Heart left ventricle (tissue), 16 donors: ENCODE results near the gene LRRC51. TPM values are rescaled to one million over a fixed set of nuclear protein-coding genes. Genes with fewer than 3 reads are reported as not detected.
A peak's percentile ranks its signal among the peaks of the same experiment; 100 is the strongest.

Experiments used
- ATAC-seq, 4 donors: fragments of 200-7000 bp; cut with Tn5 transposase; one replicate each; pipeline ENCODE4 v1.9.1; 2020 to 2022; ENCODE audit warnings: moderate library complexity in 4 of 4, mild to moderate bottlenecking in 3 of 4, moderate number of reproducible peaks in 1 of 4
- DNase-seq, 5 donors: peaks; one replicate each; pipeline ENCODE4 v3.0.0-alpha.2; 2020
- H3K27ac ChIP-seq, 12 donors: fragments of 200-600 bp; sonication (generic) in 4 of 12; one replicate each; pipeline versions ENCODE4 v1.5.0 to v1.8.0; 2016 to 2022; ENCODE audit warnings: mild to moderate bottlenecking in 2 of 12
- H3K27me3 ChIP-seq, 9 donors: fragments of 200-600 bp; sonication (generic) in 2 of 9; one replicate each; pipeline versions ENCODE4 v1.5.1 to v1.8.0; 2016 to 2022; ENCODE audit warnings: mild to moderate bottlenecking in 3 of 9
- H3K36me3 ChIP-seq, 9 donors: fragments of 200-600 bp; sonication (generic) in 2 of 9; one replicate each; pipeline versions ENCODE4 v1.5.0 to v1.8.0; 2018 to 2022; ENCODE audit warnings: mild to moderate bottlenecking in 2 of 9
- H3K4me1 ChIP-seq, 12 donors: fragments of 200-600 bp; sonication (generic) in 4 of 12; one replicate each; pipeline versions ENCODE4 v1.5.0 to v1.8.0; 2016 to 2022; ENCODE audit warnings: mild to moderate bottlenecking in 3 of 12
- H3K4me3 ChIP-seq, 12 donors: fragments of 200-600 bp; sonication (generic) in 4 of 12; one replicate each; pipeline versions ENCODE4 v1.5.0 to v1.8.0; 2017 to 2022; ENCODE audit warnings: mild to moderate bottlenecking in 9 of 12, moderate library complexity in 4 of 12
- H3K9me3 ChIP-seq, 12 donors: fragments of 200-600 bp; sonication (generic) in 4 of 12; one replicate each; pipeline versions ENCODE4 v1.5.0 to v1.8.0; 2016 to 2022; ENCODE audit warnings: mild to moderate bottlenecking in 1 of 12
- CTCF ChIP-seq, 12 donors: fragments of 200-600 bp; sonication (generic) in 4 of 12; IDR thresholded peaks; one replicate each; pipeline versions ENCODE4 v1.5.0 to v1.8.0; 2018 to 2022; ENCODE audit warnings: antibody characterized with exemption in 12 of 12, mild to moderate bottlenecking in 5 of 12
- POLR2A ChIP-seq, 2 donors: fragments of 450-650 bp; IDR thresholded peaks; one replicate each; pipeline ENCODE4 v1.6.1; 2017; ENCODE audit warnings: antibody characterized with exemption in 2 of 2, mild to moderate bottlenecking in 2 of 2, moderate library complexity in 2 of 2
- WGBS, 4 donors: extraction: QIAGEN DNeasy Blood & Tissue Kit in 2 of 4; methylation state at CpG; one replicate each; pipeline versions ENCODE4 v1.1.5 to v1.1.7; 2013 to 2018; 5-methylcytosine and 5-hydroxymethylcytosine counted together
- intact Hi-C, 10 donors: fragments of 100-400 bp; cut with DNase I; formaldehyde crosslinking; loops; one replicate each; pipeline versions ENCODE4 v1.11.1 to v1.14.2; 2022
- polyA plus RNA-seq, 2 donors: library from polyadenylated mRNA; stranded (reverse); fragments of 200-250 nt; gene quantifications; one replicate each; pipeline ENCODE4 v1.2.3, GENCODE V29; 2013
- total RNA-seq, 9 donors: library from RNA; depleted of rRNA in 2 of 9; stranded (reverse); fragments of >200 nt in 2 of 9; fragmentation: NEBNext Ultra II Directional in 3 of 9; extraction: Animal tissue kit (Norgen Biotek cat#: 25700) in 3 of 9; gene quantifications; one replicate each; pipeline versions ENCODE4 v1.1.0 to v1.2.4, GENCODE V29; 2016 to 2023
- donor health status: ischemic (EF 13 %, LVEDD 7.1; RV severe dilation, severe dysfunction).
- donor health status: healthy with polysubstance abuse.
- donor health status: DM: no; HTN: yes; CAD: no.
- donor health status: DM: no; HTN: no; CAD: no.
- donor health status: ischemic (EF 25% LVEDD 6.9; RV normal size, moderate dysfunction).
- donor health status: ischemic (EF 25% LVEDD 5.7; RV mildly dilated, moderate dysfunction).
- donor health status: healthy.
- donor health status: DM: yes; HTN: yes; CAD: no.
- donor health status: ischemic (EF 35%, LVEDD 5.7; RV mildly dilated, moderate dysfunction).
- donor health status: nonischemic (EF 11% LVEDD 7.7; RV severe dilation, severe dysfunction).
- donor health status: DM: yes; HTN: yes; CAD: no.
- donor health status: PGD.
- donor health status: ischemic (EF 29% LVEDD 5.4; RV normal size, mild dysfunction).
- donor health status: nonischemic (EF 23%, LVEDD 6.1; RV moderate dilation, normal function).

Gene LRRC51
- total and polyA plus RNA-seq, 11 donors: 2.0 to 9.3 (median 4.5) TPM

GRCh38 chr11:72111300-72112142 lies 30.9 kb downstream of the LRRC51 start:
- Histone ChIP-seq H3K9me3 (no peaks in the 10 kb centered on the region), H3K36me3 (peaks cover 0 to 13% (median 0%) of the 10 kb centered on the region in 9 donors), H3K27ac (peak overlapping the region; percentile 91 to 100 (median 98)), H3K4me1 (peaks cover 0 to 19% (median 11%) of the 10 kb centered on the region in 12 donors), H3K27me3 (no peaks in the 10 kb centered on the region), H3K4me3 (peak overlapping the region; percentile 15 to 78 (median 70))
- intact Hi-C loops: loop anchor here in 7 of 10 donors (1.0 to 10.0 kb wide), 8 partner anchors 8 to 323 kb away; partner anchors contain the start of genes LAMTOR1 (in 4 of the 7), LRRC51 (in 3 of the 7), NUMA1 (in 3 of the 7) and CLPB (in 1 of the 7)
- 1 to 3% (median 2%) methylated on average over 10 of the region's 10 CpGs for WGBS, 4 donors
- ATAC-seq (peak in 1 of 4 donors; percentile 4), DNase-seq (no peak)
- no peak for TF ChIP-seq POLR2A (IDR thresholded peaks at IDR 0.05)
- TF ChIP-seq CTCF (IDR thresholded peaks at IDR 0.05): no peak

- WGBS, 4 donors: 0 to 1% (median 0%) methylated on average over 49 of the region's 49 CpGs
- DNase-seq (peak; percentile 97 to 99 (median 99)), ATAC-seq (peak; percentile 94 to 96 (median 95))
- Histone ChIP-seq H3K9me3 (no peaks in the 10 kb centered on the region), H3K4me3 (peak within 1 kb of the TSS; percentile 47 to 78 (median 70)), H3K27me3 (no peaks in the 10 kb centered on the region), H3K36me3 (peaks cover 0 to 13% (median 0%) of the 10 kb centered on the region in 9 donors), H3K4me1 (peaks cover 0 to 19% (median 11%) of the 10 kb centered on the region in 12 donors), H3K27ac (peak within 1 kb of the TSS; percentile 91 to 100 (median 98))
- TF ChIP-seq POLR2A (IDR thresholded peaks at IDR 0.05) (peak; percentile 87 to 98), CTCF (IDR thresholded peaks at IDR 0.05) (peak in 1 of 12 donors; percentile 16)
- intact Hi-C loops: loop anchor here in 7 of 10 donors (1.0 to 10.0 kb wide), 8 partner anchors 9 to 322 kb away; partner anchors contain the start of genes LAMTOR1 (in 4 of the 7), LRRC51 (in 3 of the 7), NUMA1 (in 3 of the 7) and CLPB (in 1 of the 7)
These were observed 31.7 kb downstream of the LRRC51 start, which contains the start of gene ANAPC15 for GRCh38 chr11:72112143-72112977. Gene ANAPC15, minus strand, starts transcription at chr11:72112695. Its CDS starts 1,419 bp downstream, at chr11:72111276.

GRCh38 chr11:72112978-72113808 lies 32.5 kb downstream of the LRRC51 start:
- H3K27ac ChIP-seq: peak overlapping the region; percentile 91 to 100 (median 98)
- WGBS, 4 donors: 64 to 67% (median 66%) methylated on average over 9 of the region's 9 CpGs
- TF ChIP-seq POLR2A (IDR thresholded peaks at IDR 0.05) (no peak), CTCF (IDR thresholded peaks at IDR 0.05) (peak in 1 of 12 donors; percentile 3)

More at GRCh38 chr11:72112978-72113808, 32.5 kb downstream of the LRRC51 start:
- intact Hi-C loops: loop anchor here in 7 of 10 donors (1.0 to 10.0 kb wide), 8 partner anchors 10 to 322 kb away; partner anchors contain the start of genes LAMTOR1 (in 4 of the 7), LRRC51 (in 3 of the 7), NUMA1 (in 3 of the 7) and CLPB (in 1 of the 7)
- Histone ChIP-seq H3K36me3 (peaks cover 0 to 13% (median 0%) of the 10 kb centered on the region in 9 donors), H3K4me1 (peaks cover 0 to 19% (median 11%) of the 10 kb centered on the region in 12 donors), H3K4me3 (peak overlapping the region; percentile 47 to 78 (median 70)), H3K9me3 (no peaks in the 10 kb centered on the region), H3K27me3 (peaks cover 0 to 6% (median 0%) of the 10 kb centered on the region in 9 donors)
- no peak for ATAC-seq
- no peak for DNase-seq
